Pancreas (tissue), 10 donors: ENCODE data around the gene TANC1. TPM values are rescaled to one million over a fixed set of nuclear protein-coding genes. Genes with fewer than 3 reads are reported as not detected.

Experiments used
- ATAC-seq, 4 donors: fragments of 200-7000 bp; cut with Tn5 transposase; one replicate each; pipeline versions ENCODE4 v1.8.0 to v1.9.1; 2020; ENCODE audit warnings: mild to moderate bottlenecking in 4 of 4, moderate library complexity in 4 of 4
- DNase-seq, 6 donors: peaks; one replicate each; pipeline ENCODE4 v3.0.0-alpha.2; 2020
- FAIRE-seq: peaks from 2 replicates; lab custom pipeline; 2012; peaks lifted over from hg19 to GRCh38; lab: Jason Lieb, UNC
- H3K27ac ChIP-seq, 4 donors: fragments of 200-600 bp; sonication (generic); 1 replicate in 3 of 4; 2 replicates in 1 of 4; pipeline versions ENCODE4 v1.5.0 to v1.8.0; 2020
- H3K27me3 ChIP-seq, 4 donors: fragments of 200-600 bp; one replicate each; pipeline ENCODE4 v1.8.0; 2021
- H3K36me3 ChIP-seq, 3 donors: fragments of 200-600 bp; sonication (generic) in 1 of 3; one replicate each; pipeline versions ENCODE4 v1.5.0 to v1.8.0; 2020 to 2021
- H3K4me1 ChIP-seq, 3 donors: fragments of 200-600 bp; one replicate each; pipeline ENCODE4 v1.8.0; 2021
- H3K4me3 ChIP-seq, 4 donors: fragments of 200-600 bp; sonication (generic) in 2 of 4; one replicate each; pipeline versions ENCODE4 v1.5.0 to v1.8.0; 2020 to 2021
- H3K9me3 ChIP-seq, 4 donors: fragments of 200-600 bp; one replicate each; pipeline ENCODE4 v1.8.0; 2021
- WGBS, 2 donors: extraction: QIAGEN DNeasy Blood & Tissue Kit; methylation state at CpG; one replicate each; pipeline ENCODE4 v1.1.7; 2013; 5-methylcytosine and 5-hydroxymethylcytosine counted together
- intact Hi-C, 3 donors: fragments of 100-400 bp; cut with DNase I; formaldehyde crosslinking; loops; one replicate each; pipeline versions ENCODE4 v1.11.1 to v1.14.2; 2022
- polyA plus RNA-seq, 2 donors: library from polyadenylated mRNA; stranded (reverse); fragments of 200-250 nt; gene quantifications; one replicate each; pipeline ENCODE4 v1.2.3, GENCODE V29; 2013
- total RNA-seq, 6 donors: library from RNA; stranded (reverse); fragmentation: NEBNext Ultra II Directional in 4 of 6; extraction: Animal tissue kit (Norgen Biotek cat#: 25700) in 4 of 6; gene quantifications; one replicate each; pipeline versions ENCODE4 v1.2.1 to v1.2.4, GENCODE V29; 2021 to 2023
- TF ChIP-seq, protein P1 (sequence below), 4 donors: fragments of 200-600 bp; sonication (generic) in 3 of 4; IDR thresholded peaks; one replicate each; pipeline versions ENCODE4 v1.5.0 to v1.8.0; 2021; ENCODE audit warnings: antibody characterized with exemption in 4 of 4
- donor health status: healthy with polysubstance abuse.
- donor health status: DM: no; HTN: no; CAD: no; lungs with moderate emphysema.
- donor health status: DM: no; HTN: no; CAD: no.
- donor health status: control.
- donor health status: control.
- donor health status: Bipolar disorder and iron deficiency.
- donor health status: DM: yes; HTN: yes; CAD: no.
- donor health status: DM: no; HTN: no; CAD: no.
- donor health status: DM: no; HTN: no; CAD: no.
- donor health status: DM: yes; HTN: yes; CAD: no.

TANC1 gene
- total and polyA plus RNA-seq, 8 donors = 9.0 to 17.6 (median 10.5) TPM

DNA sequence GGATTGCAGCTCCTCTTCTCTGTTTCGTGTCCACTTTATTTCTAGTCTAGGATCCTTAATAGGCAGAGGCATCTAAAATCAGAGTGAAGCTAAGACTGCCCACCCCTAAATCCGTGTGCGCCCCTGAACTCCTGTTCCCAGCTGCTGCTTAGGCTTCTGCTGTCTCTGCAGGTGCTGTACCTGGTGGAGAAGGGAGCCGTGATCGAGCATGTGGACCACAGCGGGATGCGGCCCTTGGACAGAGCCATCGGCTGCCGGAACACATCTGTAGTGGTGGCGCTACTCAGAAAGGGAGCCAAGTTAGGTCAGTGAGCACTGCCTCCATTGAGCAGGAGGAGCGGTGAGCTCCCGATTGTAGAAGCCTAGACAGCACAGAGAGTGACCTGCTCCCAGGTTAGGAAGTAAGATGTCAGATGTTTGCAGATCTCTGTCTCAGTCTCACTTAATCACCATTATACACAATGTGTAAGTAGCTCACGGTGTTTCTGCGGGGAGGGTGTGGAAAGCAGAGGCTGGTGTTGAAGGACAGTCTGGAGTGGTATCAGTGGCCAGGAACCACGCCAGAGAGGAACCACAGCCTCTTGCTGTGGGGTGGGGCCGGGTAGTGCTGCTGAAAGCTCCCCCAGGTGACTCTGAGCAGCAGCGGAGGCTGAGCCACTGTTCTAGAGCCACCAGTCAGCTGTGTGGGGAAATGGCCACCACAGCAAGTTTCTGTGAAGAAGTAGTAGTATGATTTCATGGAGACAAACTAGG is 255.8 kb downstream of the TANC1 start:
- TF ChIP-seq, protein P1, sequence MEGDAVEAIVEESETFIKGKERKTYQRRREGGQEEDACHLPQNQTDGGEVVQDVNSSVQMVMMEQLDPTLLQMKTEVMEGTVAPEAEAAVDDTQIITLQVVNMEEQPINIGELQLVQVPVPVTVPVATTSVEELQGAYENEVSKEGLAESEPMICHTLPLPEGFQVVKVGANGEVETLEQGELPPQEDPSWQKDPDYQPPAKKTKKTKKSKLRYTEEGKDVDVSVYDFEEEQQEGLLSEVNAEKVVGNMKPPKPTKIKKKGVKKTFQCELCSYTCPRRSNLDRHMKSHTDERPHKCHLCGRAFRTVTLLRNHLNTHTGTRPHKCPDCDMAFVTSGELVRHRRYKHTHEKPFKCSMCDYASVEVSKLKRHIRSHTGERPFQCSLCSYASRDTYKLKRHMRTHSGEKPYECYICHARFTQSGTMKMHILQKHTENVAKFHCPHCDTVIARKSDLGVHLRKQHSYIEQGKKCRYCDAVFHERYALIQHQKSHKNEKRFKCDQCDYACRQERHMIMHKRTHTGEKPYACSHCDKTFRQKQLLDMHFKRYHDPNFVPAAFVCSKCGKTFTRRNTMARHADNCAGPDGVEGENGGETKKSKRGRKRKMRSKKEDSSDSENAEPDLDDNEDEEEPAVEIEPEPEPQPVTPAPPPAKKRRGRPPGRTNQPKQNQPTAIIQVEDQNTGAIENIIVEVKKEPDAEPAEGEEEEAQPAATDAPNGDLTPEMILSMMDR (IDR thresholded peaks at IDR 0.05) = no peak
- H3K27me3 ChIP-seq = no peaks in the 10 kb centered on the region
- intact Hi-C loops = no loop called here
- no peak overlapping the region for H3K27ac ChIP-seq
- H3K9me3 ChIP-seq = no peaks in the 10 kb centered on the region
- no peaks in the 10 kb centered on the region for H3K4me1 ChIP-seq
- no peak overlapping the region for H3K4me3 ChIP-seq
- no peak for ATAC-seq
- FAIRE-seq = no peak
- no peak for DNase-seq
- H3K36me3 ChIP-seq = peaks cover 0 to 44% (median 4%) of the 10 kb centered on the region in 3 donors
- 94 to 97% methylated on average over 17 of the region's 17 CpGs for whole genome bisulfite sequencing, 2 donors

DNA sequence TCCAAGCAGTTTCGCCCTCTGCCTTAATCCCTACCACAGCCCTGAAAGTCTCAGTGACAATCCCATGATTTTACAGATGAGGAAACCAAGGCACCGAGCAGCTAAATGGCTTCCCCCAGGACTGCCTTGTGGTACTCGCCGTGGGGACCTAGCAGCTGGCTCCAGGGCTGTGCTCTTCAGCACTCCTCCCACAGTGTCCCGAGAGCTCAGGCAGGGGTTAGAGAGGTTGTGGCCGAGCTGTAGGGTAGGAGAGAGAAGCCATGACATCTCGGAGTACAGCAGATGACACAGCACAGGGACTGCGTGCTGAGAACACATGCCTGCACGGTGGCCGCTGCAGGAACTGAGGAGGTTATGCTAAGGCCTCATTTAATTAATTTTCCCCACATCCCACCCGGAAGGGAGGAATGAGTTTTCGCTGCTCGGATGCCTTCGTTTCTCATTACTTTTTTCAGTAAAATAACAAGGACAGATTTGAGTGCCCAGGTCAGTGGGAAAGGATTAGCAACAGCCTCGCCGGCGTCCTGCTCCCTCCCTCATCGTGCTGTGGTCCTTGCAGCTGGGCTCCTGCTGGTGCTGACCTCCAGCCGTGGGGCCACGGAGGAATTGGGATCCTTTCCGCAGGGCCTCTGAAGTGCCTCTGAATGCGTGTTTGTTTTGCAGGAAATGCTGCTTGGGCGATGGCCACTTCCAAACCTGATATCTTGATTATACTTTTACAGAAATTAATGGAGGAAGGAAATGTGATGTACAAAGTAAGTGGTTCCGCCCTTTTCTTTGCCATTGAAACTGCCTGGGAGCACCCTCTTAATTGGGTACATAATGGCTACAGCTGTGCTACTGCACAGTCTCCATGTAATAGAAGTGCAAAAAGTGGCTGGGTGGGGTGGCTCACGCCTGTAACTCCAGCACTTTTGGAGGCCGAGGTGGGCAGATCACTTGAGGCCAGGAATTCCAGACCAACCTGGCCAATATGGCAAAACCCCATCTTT is 256.9 kb downstream of the TANC1 start:
- DNase-seq = no peak
- no peaks in the 10 kb centered on the region for H3K4me1 ChIP-seq
- H3K27ac ChIP-seq = no peak overlapping the region
- H3K4me3 ChIP-seq = no peak overlapping the region
- no peak for FAIRE-seq
- peaks cover 0 to 51% (median 6%) of the 10 kb centered on the region in 3 donors for H3K36me3 ChIP-seq
- H3K27me3 ChIP-seq = no peaks in the 10 kb centered on the region
- WGBS, 2 donors = 91 to 92% methylated on average over 26 of the region's 26 CpGs
- intact Hi-C loops = no loop called here
- TF ChIP-seq, protein P1 (IDR thresholded peaks at IDR 0.05) = no peak
- no peak for ATAC-seq
- H3K9me3 ChIP-seq = no peaks in the 10 kb centered on the region

DNA sequence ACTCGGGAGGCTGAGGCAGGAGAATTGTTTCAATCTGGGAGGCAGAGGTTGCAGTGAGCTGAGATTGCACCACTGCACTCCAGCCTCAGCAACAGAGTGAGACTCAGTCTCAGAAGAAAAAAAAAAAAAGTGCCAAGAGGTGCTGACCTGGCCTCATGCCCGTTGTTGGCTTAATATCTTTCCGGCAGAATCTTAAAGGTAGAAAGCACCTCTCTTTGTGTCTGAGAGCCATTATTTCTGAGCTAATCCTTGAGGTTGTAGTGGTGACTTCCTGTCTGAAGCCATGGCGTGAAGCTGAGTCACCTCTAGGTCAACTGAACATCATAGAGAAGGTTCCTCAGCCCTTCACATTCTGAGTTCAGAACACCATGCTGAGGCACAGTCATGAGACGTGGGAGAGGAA is 257.6 kb downstream of the TANC1 start:
- ATAC-seq (peak in 3 of 4 donors; percentile 46 to 54 (median 49)), FAIRE-seq (no peak), DNase-seq (no peak)
- peaks cover 0 to 52% (median 7%) of the 10 kb centered on the region in 3 donors for H3K36me3 ChIP-seq
- intact Hi-C loops = no loop called here
- no peaks in the 10 kb centered on the region for H3K9me3 ChIP-seq
- H3K4me3 ChIP-seq = no peak overlapping the region
- no peaks in the 10 kb centered on the region for H3K27me3 ChIP-seq
- 66 to 69% methylated on average over 5 of the region's 5 CpGs for WGBS, 2 donors
- H3K27ac ChIP-seq = no peak overlapping the region
- TF ChIP-seq, protein P1 (IDR thresholded peaks at IDR 0.05) = no peak
- H3K4me1 ChIP-seq = no peaks in the 10 kb centered on the region

DNA sequence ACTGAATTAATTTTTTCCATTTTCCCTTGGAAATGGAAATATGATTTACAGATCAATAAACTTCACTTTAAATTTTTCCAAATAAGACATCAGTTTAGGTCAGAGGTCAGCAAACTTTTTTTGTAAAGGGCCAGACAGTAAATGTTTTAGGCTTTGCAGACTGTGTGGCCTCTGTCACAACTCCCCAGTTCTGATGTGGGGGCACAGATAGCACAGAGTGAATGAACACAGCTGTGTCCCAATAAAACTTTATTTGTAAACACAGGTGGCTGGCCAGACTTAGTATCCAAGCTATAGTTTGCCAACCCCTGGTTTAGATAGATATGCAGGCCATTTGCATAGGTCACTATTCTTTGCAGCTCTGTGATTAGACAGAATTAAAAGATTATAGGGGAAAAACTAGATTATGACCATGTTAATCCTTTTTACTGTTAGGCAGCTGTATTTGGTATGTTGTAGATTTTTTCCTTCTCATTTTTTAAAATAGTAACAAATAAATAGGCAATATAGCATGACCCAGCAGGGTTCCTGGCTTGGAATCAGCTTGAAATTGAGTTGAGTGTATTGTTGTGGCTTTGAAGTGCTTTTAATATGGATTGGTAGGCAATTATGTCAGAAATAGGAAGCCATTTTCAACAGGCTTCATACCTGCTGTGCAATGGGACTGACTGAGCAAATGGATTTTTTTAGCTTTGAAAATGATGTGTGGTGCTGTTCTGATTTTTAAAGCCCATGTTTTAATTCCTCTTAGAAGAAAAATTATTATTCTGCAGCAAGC is 258.4 kb downstream of the TANC1 start:
- no peak for ATAC-seq
- H3K9me3 ChIP-seq = no peaks in the 10 kb centered on the region
- H3K4me3 ChIP-seq = no peak overlapping the region
- intact Hi-C loops = no loop called here
- no peak for DNase-seq
- H3K27ac ChIP-seq = no peak overlapping the region
- no peaks in the 10 kb centered on the region for H3K4me1 ChIP-seq
- peaks cover 0 to 47% (median 7%) of the 10 kb centered on the region in 3 donors for H3K36me3 ChIP-seq
- no peaks in the 10 kb centered on the region for H3K27me3 ChIP-seq
- TF ChIP-seq, protein P1 (IDR thresholded peaks at IDR 0.05) = no peak
- FAIRE-seq = no peak
